Fibroblast of lung (primary cell): Measurements from ENCODE around the gene SLC10A1. TPM values are rescaled to one million over a fixed set of nuclear protein-coding genes. Genes with fewer than 3 reads are reported as not detected.

Experiments
- DNase-seq, 2 donors: peaks; one replicate each; pipeline versions ENCODE4 v3.0.0 to v3.0.0-alpha.2; 2010; ENCODE audit warnings: low read depth in 2 of 2
- H2AFZ ChIP-seq: 2 replicates; pipeline ENCODE4 v1.5.1; 2012; ENCODE audit warnings: low read length, control low read depth, inconsistent platforms
- H3K27ac ChIP-seq: 2 replicates; pipeline ENCODE4 v1.5.1; 2011; ENCODE audit warnings: low read length, control low read depth; ENCODE audit not compliant: insufficient read depth
- H3K27me3 ChIP-seq: 2 replicates; pipeline ENCODE4 v1.5.1; 2011; ENCODE audit warnings: mild to moderate bottlenecking, low read length; ENCODE audit not compliant: control insufficient read depth, insufficient read depth
- H3K36me3 ChIP-seq: 2 replicates; pipeline ENCODE4 v1.5.1; 2011; ENCODE audit warnings: low read length; ENCODE audit not compliant: control insufficient read depth, insufficient read depth
- H3K4me1 ChIP-seq: 2 replicates; pipeline ENCODE4 v1.5.1; 2011; ENCODE audit warnings: low read length; ENCODE audit not compliant: control insufficient read depth, insufficient read depth; ENCODE audit errors: extremely low read depth
- H3K4me2 ChIP-seq: 2 replicates; pipeline ENCODE4 v1.5.1; 2011; ENCODE audit warnings: low read length, control low read depth; ENCODE audit not compliant: insufficient read depth; ENCODE audit errors: extremely low read depth
- H3K4me3 ChIP-seq, 4 experiments: fragments of 200-600 bp in 1 of 4; sonication (generic) in 1 of 4; replicated peaks in 1 of 4; 2 replicates each; pipeline ENCODE4 v1.5.1; 2011 to 2016; ENCODE audit warnings: low read length in 4 of 4, low read depth in 3 of 4, mild to moderate bottlenecking in 3 of 4, control low read depth in 2 of 4, inconsistent platforms in 1 of 4, mixed read lengths in 1 of 4; ENCODE audit not compliant: insufficient read depth in 1 of 4; ENCODE audit errors: control extremely low read depth in 1 of 4
- H3K79me2 ChIP-seq: 2 replicates; pipeline ENCODE4 v1.5.1; 2012; ENCODE audit warnings: mild to moderate bottlenecking, low read length, inconsistent platforms; ENCODE audit not compliant: control insufficient read depth, insufficient read depth
- H3K9ac ChIP-seq: 2 replicates; pipeline ENCODE4 v1.5.1; 2011; ENCODE audit warnings: mild to moderate bottlenecking, low read length, control low read depth; ENCODE audit not compliant: insufficient read depth
- H3K9me3 ChIP-seq: 2 replicates; pipeline ENCODE4 v1.5.1; 2012; ENCODE audit warnings: low read depth, low read length; ENCODE audit not compliant: control insufficient read depth, insufficient read depth
- H4K20me1 ChIP-seq: 2 replicates; pipeline ENCODE4 v1.5.1; 2011; ENCODE audit warnings: low read length; ENCODE audit not compliant: control insufficient read depth, insufficient read depth; ENCODE audit errors: extremely low read depth
- CTCF ChIP-seq, 2 donors: IDR thresholded peaks in 1 of 2; conservative IDR thresholded peaks in 1 of 2; 1 replicate in 1 of 2; 2 replicates in 1 of 2; pipeline ENCODE4 v1.5.1; 2011 to 2012; ENCODE audit warnings: low read length in 2 of 2, control low read depth in 1 of 2, inconsistent platforms in 1 of 2, low read depth in 1 of 2, mild to moderate bottlenecking in 1 of 2
- EZH2 ChIP-seq: IDR thresholded peaks from 2 replicates; pipeline ENCODE4 v1.5.1; 2012; ENCODE audit warnings: low read length, control low read depth, mild to moderate bottlenecking; ENCODE audit errors: missing control alignments
- polyA plus RNA-seq, 2 donors: library from polyadenylated mRNA; depleted of rRNA in 1 of 2; stranded (reverse) in 1 of 2; unstranded in 1 of 2; fragments of >200 nt; gene quantifications; 2 replicates each; pipeline ENCODE4 v1.2.1, GENCODE V29; 2011 to 2012; ENCODE audit warnings: missing spikeins in 1 of 2
- total RNA-seq: library from RNA; depleted of rRNA; stranded (reverse); fragments of >200 nt; gene quantifications from 2 replicates; pipeline ENCODE4 v1.2.1, GENCODE V29; 2014

The SLC10A1 gene
- total and polyA plus RNA-seq, 2 donors (not counting 1 experiment from before 2014, with no cell fraction given) = not detected

- no peaks in the 10 kb centered on the region for H3K79me2 ChIP-seq
- no peak overlapping the region for H3K9ac ChIP-seq
- no peaks in the 10 kb centered on the region for H3K27me3 ChIP-seq
- H3K9me3 ChIP-seq = no peaks in the 10 kb centered on the region
- no peak overlapping the region for H2AFZ ChIP-seq
- H3K27ac ChIP-seq = no peak overlapping the region
- H3K36me3 ChIP-seq = no peaks in the 10 kb centered on the region
- TF ChIP-seq CTCF (conservative IDR thresholded peaks at IDR 0.05 in 1 of 2, IDR thresholded peaks at IDR 0.05 in 1 of 2; ENCODE audit: low read depth in 1 of 2, low read length in 2 of 2) (no peak), EZH2 (no peak)
- no peaks in the 10 kb centered on the region for H3K4me1 ChIP-seq
- no peak overlapping the region for H3K4me3 ChIP-seq
- no peak for DNase-seq
- no peak overlapping the region for H3K4me2 ChIP-seq
- no peaks in the 10 kb centered on the region for H4K20me1 ChIP-seq
Observed at GRCh38 chr14:69820991-69821390, 23.9 kb upstream of the SLC10A1 start.

GRCh38 chr14:69819607-69820006 lies 22.6 kb upstream of the SLC10A1 start:
- no peak overlapping the region for H3K9ac ChIP-seq
- no peaks in the 10 kb centered on the region for H3K79me2 ChIP-seq
- no peak overlapping the region for H3K4me3 ChIP-seq
- no peak overlapping the region for H2AFZ ChIP-seq
- no peak overlapping the region for H3K27ac ChIP-seq
- no peaks in the 10 kb centered on the region for H3K4me1 ChIP-seq
- H4K20me1 ChIP-seq = no peaks in the 10 kb centered on the region
- no peaks in the 10 kb centered on the region for H3K27me3 ChIP-seq
- H3K9me3 ChIP-seq = no peaks in the 10 kb centered on the region
- no peaks in the 10 kb centered on the region for H3K36me3 ChIP-seq
- no peak for DNase-seq
- no peak overlapping the region for H3K4me2 ChIP-seq
- no peak for TF ChIP-seq EZH2
- TF ChIP-seq CTCF (conservative IDR thresholded peaks at IDR 0.05 in 1 of 2, IDR thresholded peaks at IDR 0.05 in 1 of 2; ENCODE audit: low read depth in 1 of 2, low read length in 2 of 2) = no peak

GRCh38 chr14:69818758-69819191 lies 21.7 kb upstream of the SLC10A1 start:
- H3K4me1 ChIP-seq = no peaks in the 10 kb centered on the region
- H3K27ac ChIP-seq = no peak overlapping the region
- H2AFZ ChIP-seq = no peak overlapping the region
- DNase-seq = peak; percentile 33 to 69
- no peak overlapping the region for H3K9ac ChIP-seq
- no peaks in the 10 kb centered on the region for H3K36me3 ChIP-seq
- no peaks in the 10 kb centered on the region for H3K9me3 ChIP-seq
- H3K4me3 ChIP-seq = no peak overlapping the region
- H3K27me3 ChIP-seq = no peaks in the 10 kb centered on the region
- peak; percentile 77 to 86 for TF ChIP-seq CTCF (conservative IDR thresholded peaks at IDR 0.05 in 1 of 2, IDR thresholded peaks at IDR 0.05 in 1 of 2; ENCODE audit: low read depth in 1 of 2, low read length in 2 of 2)
- TF ChIP-seq EZH2 = no peak
- H3K79me2 ChIP-seq = no peaks in the 10 kb centered on the region
- H4K20me1 ChIP-seq = no peaks in the 10 kb centered on the region
- H3K4me2 ChIP-seq = no peak overlapping the region
